NCI-H1694 treated with DMSO at 0.1 percent for 48 hours (cell line): Measurements from ENCODE around the gene PLOD2.

Source experiments
- DNase-seq: peaks from one replicate; lab custom pipeline; 2025; lab: John Stamatoyannopoulos, UW

Gene PLOD2

GRCh38 chr3:146093896-146094295 is 67.1 kb downstream of the PLOD2 start:
- no peak for DNase-seq

- no peak for DNase-seq
Measured at GRCh38 chr3:146092230-146092629, 68.8 kb downstream of the PLOD2 start.

- DNase-seq, result no peak
Measured at GRCh38 chr3:146091397-146091796, 69.6 kb downstream of the PLOD2 start.

- no peak for DNase-seq
Measured at GRCh38 chr3:146090521-146090920, 70.5 kb downstream of the PLOD2 start.

GRCh38 chr3:146088840-146089239 is 72.1 kb downstream of the PLOD2 start:
- no peak for DNase-seq

- DNase-seq, result no peak
Measured at GRCh38 chr3:146087116-146087515, 73.9 kb downstream of the PLOD2 start.

GRCh38 chr3:146086211-146086610 is 74.8 kb downstream of the PLOD2 start:
- DNase-seq, result no peak

GRCh38 chr3:146085678-146086077 is 75.3 kb downstream of the PLOD2 start:
- no peak for DNase-seq

GRCh38 chr3:146080578-146080977 is 80.4 kb downstream of the PLOD2 start:
- no peak for DNase-seq

GRCh38 chr3:146078031-146078430 is 83.0 kb downstream of the PLOD2 start:
- no peak for DNase-seq

GRCh38 chr3:146077181-146077580 is 83.8 kb downstream of the PLOD2 start:
- DNase-seq, result no peak

GRCh38 chr3:146072824-146073223 is 88.2 kb downstream of the PLOD2 start:
- no peak for DNase-seq

- DNase-seq, result no peak
Measured at GRCh38 chr3:146072061-146072460, 88.9 kb downstream of the PLOD2 start.

GRCh38 chr3:146071632-146072031 is 89.4 kb downstream of the PLOD2 start:
- DNase-seq, result no peak

- DNase-seq, result no peak
Measured at GRCh38 chr3:146067048-146067447, 93.9 kb downstream of the PLOD2 start.

GRCh38 chr3:146065573-146066006 is 95.4 kb downstream of the PLOD2 start:
- peak; percentile 46 for DNase-seq

- no peak for DNase-seq
Measured at GRCh38 chr3:146058241-146058640, 102.7 kb downstream of the PLOD2 start.

GRCh38 chr3:146052791-146053310 is 108.1 kb downstream of the PLOD2 start:
- no peak for DNase-seq

- DNase-seq, result no peak
Measured at GRCh38 chr3:146052056-146052790, 108.8 kb downstream of the PLOD2 start.

- no peak for DNase-seq
Measured at GRCh38 chr3:146050691-146051090, 110.3 kb downstream of the PLOD2 start.

GRCh38 chr3:146047485-146047884 is 113.5 kb downstream of the PLOD2 start:
- no peak for DNase-seq

GRCh38 chr3:146044046-146044445 is 116.9 kb downstream of the PLOD2 start:
- no peak for DNase-seq

GRCh38 chr3:146040630-146041029 is 120.4 kb downstream of the PLOD2 start:
- DNase-seq, result no peak

GRCh38 chr3:146037697-146038096 is 123.3 kb downstream of the PLOD2 start:
- DNase-seq, result no peak
